ENCODE data around the gene LRRC8B.
"Not testable (repeated sequence)": the region's sequence is repeated elsewhere in the genome, so short reads cannot be mapped to it uniquely, and the experiment has no call there.

LRRC8B gene

GRCh38 chr1:89589515-89589914, 64.9 kb downstream of the LRRC8B start:
- peak; percentile 47 for ATAC-seq
- 0 out of 2 replicates have a peak, but pooled peaks have one; percentile 17 for TF ChIP-seq ISL1 (CRISPR knock-in tag; IDR thresholded peaks at IDR 0.05)
- no peak for TF ChIP-seq ZNF565 (CRISPR knock-in tag; conservative IDR thresholded peaks at IDR 0.05; ENCODE audit: low read depth)

GRCh38 chr1:89590341-89591080, 65.9 kb downstream of the LRRC8B start:
- ATAC-seq, result peak; percentile 29; the same call in 2 of the 3 replicates
- TF ChIP-seq ZNF565 (CRISPR knock-in tag; conservative IDR thresholded peaks at IDR 0.05; ENCODE audit: low read depth) (no peak), BACH2 (CRISPR knock-in tag; IDR thresholded peaks at IDR 0.05; ENCODE audit: borderline replicate concordance) (no peak), ZFP30 (CRISPR knock-in tag; IDR thresholded peaks at IDR 0.05) (no peak), PATZ1 (CRISPR knock-in tag; IDR thresholded peaks at IDR 0.05; ENCODE audit: borderline replicate concordance) (no peak), ZC3H10 (CRISPR knock-in tag; IDR thresholded peaks at IDR 0.05) (no peak), ZNF8 (CRISPR knock-in tag; IDR thresholded peaks at IDR 0.05) (no peak)

GRCh38 chr1:89592861-89593302, 68.3 kb downstream of the LRRC8B start:
- ATAC-seq, result not testable (repeated sequence)

- no peak for TF ChIP-seq OSR1 (CRISPR knock-in tag; IDR thresholded peaks at IDR 0.05)
- TF ChIP-seq ESRRG (CRISPR knock-in tag; IDR thresholded peaks at IDR 0.05), result no peak
- no peak for ATAC-seq
Observed at GRCh38 chr1:89594096-89594740, 69.6 kb downstream of the LRRC8B start.

- TF ChIP-seq ZFP30 (CRISPR knock-in tag; IDR thresholded peaks at IDR 0.05) (no peak), BACH2 (CRISPR knock-in tag; IDR thresholded peaks at IDR 0.05; ENCODE audit: borderline replicate concordance) (no peak), SNAI2 (CRISPR knock-in tag; IDR thresholded peaks at IDR 0.05) (no peak), ARNTL (CRISPR knock-in tag; IDR thresholded peaks at IDR 0.05; ENCODE audit: borderline replicate concordance, low read depth) (no peak), CSDC2 (CRISPR knock-in tag; IDR thresholded peaks at IDR 0.05) (no peak), ZNF70 (CRISPR knock-in tag; IDR thresholded peaks at IDR 0.05) (no peak), OSR1 (CRISPR knock-in tag; IDR thresholded peaks at IDR 0.05) (no peak), TCF4 (CRISPR knock-in tag; IDR thresholded peaks at IDR 0.05; ENCODE audit: borderline replicate concordance) (no peak), PPARA (CRISPR knock-in tag; IDR thresholded peaks at IDR 0.05; ENCODE audit: borderline replicate concordance) (no peak), RARB (CRISPR knock-in tag; IDR thresholded peaks at IDR 0.05) (no peak), POU6F1 (CRISPR knock-in tag; IDR thresholded peaks at IDR 0.05; ENCODE audit: borderline replicate concordance, low read depth) (no peak), ZC3H10 (CRISPR knock-in tag; IDR thresholded peaks at IDR 0.05) (no peak), CSRNP3 (CRISPR knock-in tag; IDR thresholded peaks at IDR 0.05) (no peak)
- no peak for ATAC-seq
Observed at GRCh38 chr1:89596698-89597097, 72.1 kb downstream of the LRRC8B start.

Measured in SK-N-SH treated with all-trans-retinoic acid at 6 μM for 48 hours (cell line).